MM.1S (cell line): ENCODE measurements around the gene CHKB.

Experiments used
- DNase-seq: peaks from one replicate; pipeline ENCODE4 v3.0.0-alpha.2; 2015
- H2AFZ ChIP-seq: fragments of 300-600 bp; sonication (generic); 2 replicates; pipeline ENCODE4 v1.6.0; 2016; ENCODE audit warnings: antibody characterized with exemption, low read length
- H3F3A ChIP-seq: fragments of 300-600 bp; sonication (generic); 2 replicates; pipeline ENCODE4 v1.6.1; 2016; ENCODE audit warnings: mild to moderate bottlenecking, antibody characterized with exemption, low read length, moderate library complexity, mixed read lengths; ENCODE audit not compliant: insufficient read depth
- H3K27ac ChIP-seq: fragments of 300-600 bp; sonication (generic); 2 replicates; pipeline ENCODE4 v1.5.1; 2016; ENCODE audit warnings: mild to moderate bottlenecking, low read length
- H3K27me3 ChIP-seq: fragments of 300-600 bp; sonication (generic); replicated peaks from 2 replicates; pipeline ENCODE4 v1.6.0; 2016; ENCODE audit warnings: low read length; ENCODE audit not compliant: insufficient read depth
- H3K36me3 ChIP-seq: fragments of 300-600 bp; sonication (generic); replicated peaks from 2 replicates; pipeline ENCODE4 v1.6.1; 2016; ENCODE audit warnings: mild to moderate bottlenecking, low read length, mixed read lengths; ENCODE audit not compliant: insufficient read depth
- H3K4me1 ChIP-seq: fragments of 300-600 bp; sonication (generic); 2 replicates; pipeline ENCODE4 v1.6.1; 2016; ENCODE audit warnings: low read length, mixed read lengths
- H3K4me2 ChIP-seq: fragments of 300-600 bp; sonication (generic); 2 replicates; pipeline ENCODE4 v1.6.0; 2016; ENCODE audit warnings: low read depth, low read length
- H3K4me3 ChIP-seq: fragments of 300-600 bp; sonication (generic); 2 replicates; pipeline ENCODE4 v1.5.1; 2016; ENCODE audit warnings: low read length, mixed read lengths
- H3K79me2 ChIP-seq: fragments of 300-600 bp; sonication (generic); 2 replicates; pipeline ENCODE4 v1.6.1; 2016; ENCODE audit warnings: mixed run types, low read length, mixed read lengths
- H3K9ac ChIP-seq: fragments of 300-600 bp; sonication (generic); 2 replicates; pipeline ENCODE4 v1.6.1; 2016; ENCODE audit warnings: low read length, mixed read lengths
- H3K9me2 ChIP-seq: fragments of 300-600 bp; sonication (generic); replicated peaks from 2 replicates; pipeline ENCODE4 v1.6.1; 2016; ENCODE audit warnings: mild to moderate bottlenecking, low read length, mixed read lengths; ENCODE audit not compliant: insufficient read depth
- H3K9me3 ChIP-seq: fragments of 300-600 bp; sonication (generic); replicated peaks from 2 replicates; pipeline ENCODE4 v1.6.1; 2016; ENCODE audit warnings: mild to moderate bottlenecking, low read length, mixed read lengths; ENCODE audit not compliant: insufficient read depth
- H4K20me1 ChIP-seq: fragments of 300-600 bp; sonication (generic); 2 replicates; pipeline ENCODE4 v1.6.1; 2016; ENCODE audit warnings: mild to moderate bottlenecking, low read length, moderate library complexity, mixed read lengths; ENCODE audit not compliant: insufficient read depth
- CTCF ChIP-seq: fragments of 300-600 bp; sonication (generic); IDR thresholded peaks from 2 replicates; pipeline ENCODE4 v1.5.1; 2016; ENCODE audit warnings: antibody characterized with exemption, low read length, mixed read lengths
- EZH2 ChIP-seq: fragments of 300-600 bp; sonication (generic); optimal IDR thresholded peaks from 2 replicates; pipeline ENCODE3; 2017; ENCODE audit warnings: low read depth, mild to moderate bottlenecking, antibody characterized with exemption, low read length, mixed read lengths
- EZH2phosphoT487 ChIP-seq: fragments of 300-600 bp; sonication (generic); IDR thresholded peaks from 2 replicates; pipeline ENCODE4 v1.6.1; 2018; ENCODE audit warnings: antibody characterized with exemption, low read length

Gene CHKB

DNA sequence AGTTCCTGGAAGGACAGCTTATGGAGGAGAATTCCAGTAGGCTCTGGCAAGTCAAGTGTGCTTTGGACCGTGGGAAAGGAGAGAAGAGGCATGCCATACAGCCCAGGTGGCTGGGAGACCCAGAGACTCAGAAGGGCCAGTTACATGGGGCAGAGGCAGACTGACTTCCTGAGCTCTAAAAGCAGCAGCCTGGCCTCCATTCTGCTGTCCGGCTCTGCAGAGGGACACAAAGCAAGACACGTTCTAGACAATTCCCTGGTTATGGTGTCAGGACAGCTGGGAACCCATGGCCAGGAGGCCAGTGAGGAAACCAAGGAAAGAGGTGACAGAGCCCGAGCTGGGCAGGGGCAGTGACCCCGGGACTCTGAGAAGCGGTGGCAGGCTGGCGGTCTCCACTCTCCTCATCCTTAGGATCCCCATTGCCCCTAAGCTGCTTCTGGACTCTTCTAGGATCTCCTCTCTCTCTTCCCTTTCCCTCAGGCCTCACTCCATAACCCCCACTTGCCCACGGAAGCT lies 7.2 kb downstream of the CHKB start:
- no peaks in the 10 kb centered on the region for H3F3A ChIP-seq
- no peak for DNase-seq
- H3K36me3 ChIP-seq = no peaks in the 10 kb centered on the region
- H3K9me2 ChIP-seq = no peaks in the 10 kb centered on the region
- no peak overlapping the region for H2AFZ ChIP-seq
- H3K9ac ChIP-seq = no peak overlapping the region
- no peak overlapping the region for H3K27ac ChIP-seq
- H3K27me3 ChIP-seq = no peaks in the 10 kb centered on the region
- H3K4me1 ChIP-seq = no peaks in the 10 kb centered on the region
- no peak overlapping the region for H3K4me3 ChIP-seq
- no peaks in the 10 kb centered on the region for H4K20me1 ChIP-seq
- TF ChIP-seq CTCF (no peak), EZH2 (no peak), EZH2phosphoT487 (no peak)
- no peaks in the 10 kb centered on the region for H3K79me2 ChIP-seq
- H3K9me3 ChIP-seq = no peaks in the 10 kb centered on the region
- H3K4me2 ChIP-seq = no peak overlapping the region

DNA sequence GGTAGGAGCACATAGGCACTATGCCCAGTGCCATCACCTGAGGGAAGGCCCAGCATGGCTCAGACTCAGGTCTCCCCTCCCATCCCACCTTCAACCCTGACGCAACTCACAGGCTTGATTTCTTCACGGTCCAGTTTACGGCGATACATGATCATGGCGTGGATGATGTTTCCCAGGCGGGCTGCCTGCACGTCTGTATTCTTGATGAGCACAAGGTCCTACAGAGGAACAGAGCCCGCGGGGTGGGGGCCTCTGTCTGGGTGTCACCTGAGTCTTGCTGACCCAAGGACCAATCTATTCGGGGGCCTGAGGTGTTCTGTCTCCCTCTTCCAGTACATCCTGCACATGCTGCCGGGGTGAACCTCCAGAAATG lies 8.3 kb downstream of the CHKB start:
- no peaks in the 10 kb centered on the region for H3K9me3 ChIP-seq
- no peak for DNase-seq
- H3K4me1 ChIP-seq = no peaks in the 10 kb centered on the region
- TF ChIP-seq EZH2phosphoT487 (no peak), CTCF (no peak), EZH2 (no peak)
- H3K4me2 ChIP-seq = no peak overlapping the region
- no peak overlapping the region for H3K9ac ChIP-seq
- H3K27me3 ChIP-seq = no peaks in the 10 kb centered on the region
- no peaks in the 10 kb centered on the region for H3K79me2 ChIP-seq
- H3K4me3 ChIP-seq = no peak overlapping the region
- no peaks in the 10 kb centered on the region for H3K9me2 ChIP-seq
- H3K36me3 ChIP-seq = no peaks in the 10 kb centered on the region
- H3F3A ChIP-seq = no peaks in the 10 kb centered on the region
- H4K20me1 ChIP-seq = no peaks in the 10 kb centered on the region
- H2AFZ ChIP-seq = no peak overlapping the region
- no peak overlapping the region for H3K27ac ChIP-seq

DNA sequence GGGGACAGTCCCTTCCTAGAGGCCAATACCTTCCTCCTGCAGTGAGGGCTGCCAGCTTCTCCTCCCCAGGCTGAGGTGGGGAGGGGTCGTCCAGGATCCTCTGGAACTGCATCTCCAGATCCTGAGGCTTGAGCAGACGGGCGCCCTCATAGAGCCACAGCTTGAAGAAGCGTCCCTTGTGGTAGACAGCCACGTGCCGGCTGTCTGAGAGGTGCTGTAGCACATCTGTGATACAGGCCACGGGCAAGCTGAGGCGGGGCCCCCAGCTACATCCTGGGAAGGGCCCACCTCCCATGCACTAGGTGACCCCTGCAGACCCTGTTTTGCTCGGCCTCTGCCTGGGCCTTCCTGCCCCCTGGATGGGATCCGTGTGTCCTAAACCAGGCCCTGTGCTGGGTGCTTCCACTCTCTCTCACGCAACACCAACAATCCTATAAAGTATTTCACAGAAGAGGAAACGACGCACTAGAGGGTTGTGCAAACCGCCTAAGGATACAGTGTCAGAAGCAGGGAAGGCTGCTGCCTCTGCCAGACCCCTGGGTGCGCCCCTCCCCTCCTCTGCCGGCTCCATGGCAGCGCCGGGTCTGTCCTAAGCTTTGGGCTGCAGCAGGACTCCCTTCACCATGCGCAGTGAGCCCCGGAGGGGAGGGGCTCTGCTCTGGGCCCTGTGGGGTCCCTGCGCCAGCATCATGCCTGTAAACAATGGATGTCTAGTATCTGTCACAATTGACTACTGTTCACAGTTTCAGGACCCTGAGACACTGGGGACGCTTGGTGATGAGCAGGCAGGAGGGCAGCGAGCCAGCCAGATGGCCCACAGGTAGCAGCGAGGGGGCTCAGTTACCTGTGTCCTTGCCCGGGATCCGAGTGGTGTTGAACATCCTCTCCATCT lies 8.9 kb downstream of the CHKB start:
- Histone ChIP-seq H4K20me1 (no peaks in the 10 kb centered on the region), H3K36me3 (no peaks in the 10 kb centered on the region), H3K4me3 (no peak overlapping the region), H3K4me2 (no peak overlapping the region), H3K79me2 (no peaks in the 10 kb centered on the region), H3K27me3 (no peaks in the 10 kb centered on the region), H3K9me3 (no peaks in the 10 kb centered on the region), H2AFZ (no peak overlapping the region), H3K9me2 (no peaks in the 10 kb centered on the region), H3K9ac (no peak overlapping the region), H3K27ac (no peak overlapping the region), H3F3A (no peaks in the 10 kb centered on the region), H3K4me1 (no peaks in the 10 kb centered on the region)
- DNase-seq = no peak
- TF ChIP-seq EZH2phosphoT487 (no peak), CTCF (no peak), EZH2 (no peak)
